ENCODE results near the gene HOMEZ. TPM values are rescaled to one million over a fixed set of nuclear protein-coding genes. Genes with fewer than 3 reads are reported as not detected.

Gene HOMEZ
- total and polyA plus RNA-seq, 2 donors (not counting 3 experiments of a cell fraction or from before 2014, with no cell fraction given), result 11.3 to 16.8 TPM

DNA sequence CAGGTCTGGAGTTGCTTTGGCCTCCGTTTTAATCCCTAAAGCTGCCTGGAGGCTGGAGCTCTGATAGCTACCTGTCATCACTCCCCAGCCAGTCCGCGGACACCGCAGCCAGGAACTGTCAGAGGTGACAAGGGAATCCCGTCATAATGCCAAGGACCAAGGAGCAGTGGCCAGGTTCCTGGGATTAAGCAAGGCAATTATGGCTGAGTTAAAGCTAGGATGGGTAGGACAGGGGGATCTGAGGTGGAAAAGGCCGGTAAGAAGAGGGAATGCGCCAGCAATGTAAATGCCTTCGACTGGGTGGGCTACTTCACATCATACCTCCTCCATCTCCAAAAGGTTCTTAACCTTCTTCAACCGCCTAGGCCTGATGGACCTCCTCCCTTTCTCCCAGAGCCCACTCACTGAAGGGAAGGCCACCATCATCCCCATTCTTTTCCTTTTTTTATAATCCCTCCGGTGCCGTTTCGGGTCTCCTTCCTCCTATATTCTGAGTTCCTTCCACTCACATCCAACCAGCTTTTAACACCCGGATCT is 14.8 kb upstream of the HOMEZ start:
- Histone ChIP-seq H3K9me1 (replicated peaks; ENCODE audit: control insufficient read depth, extremely low read depth, insufficient read depth, low read length) (no peaks in the 10 kb centered on the region), H2AFZ (ENCODE audit: low read depth, low read length) (peak overlapping the region; percentile 66), H4K20me1 (replicated peaks; ENCODE audit: control insufficient read depth, extremely low read depth, insufficient read depth, low read length) (no peaks in the 10 kb centered on the region), H3K9me3 (replicated peaks; ENCODE audit: control insufficient read depth, insufficient read depth, low read length) (no peaks in the 10 kb centered on the region), H3K27ac (ENCODE audit: insufficient read depth, low read depth, low read length) (peak overlapping the region; percentile 75), H3K79me2 (ENCODE audit: control insufficient read depth, insufficient read depth, low read length) (no peaks in the 10 kb centered on the region), H3K4me3 (replicated peaks in 1 of 3; ENCODE audit: insufficient read depth in 1 of 3, low read depth in 1 of 3, low read length in 3 of 3) (peak overlapping the region; percentile 16 to 79 (median 76)), H3K36me3 (ENCODE audit: control insufficient read depth in 2 of 2, extremely low read depth in 1 of 2, insufficient read depth in 2 of 2, low read length in 2 of 2) (no peaks in the 10 kb centered on the region), H3K4me1 (ENCODE audit: control insufficient read depth, extremely low read depth, insufficient read depth, low read length) (peaks cover 12% of the 10 kb centered on the region), H3K9ac (replicated peaks; ENCODE audit: extremely low read depth, insufficient read depth, low read length) (peak overlapping the region; percentile 92), H3K27me3 (ENCODE audit: control insufficient read depth in 2 of 2, insufficient read depth in 2 of 2, low read length in 2 of 2) (no peaks in the 10 kb centered on the region), H3K4me2 (ENCODE audit: insufficient read depth, low read length) (peak overlapping the region; percentile 90)
- TSS peak; percentile 60 for BruUV-seq (replicated peaks)
- dilution Hi-C loops (cut with MboI; ENCODE audit: extremely low pct_ligation_motif_present, low sequenced_read_pairs) (no loop called here), intact Hi-C loops (cut with micrococcal nuclease) (loop anchor here (1.0 kb wide), 5 partner anchors 14 to 179 kb away; partner anchors contain the start of genes HOMEZ, NGDN and PABPN1)
- TF ChIP-seq MYC (IDR thresholded peaks at IDR 0.05; ENCODE audit: low read depth, low read length), result no peak
- TF ChIP-seq POLR2A (IDR thresholded peaks at IDR 0.05; ENCODE audit: low read depth, low read length), result peak; percentile 22
- TF ChIP-seq FOS (IDR thresholded peaks at IDR 0.05; ENCODE audit: borderline replicate concordance, insufficient read depth, low read length), result no peak
- TF ChIP-seq POLR2AphosphoS5 (IDR thresholded peaks at IDR 0.05; ENCODE audit: insufficient read depth, low read depth, low read length), result no peak
- TF ChIP-seq, protein P1, sequence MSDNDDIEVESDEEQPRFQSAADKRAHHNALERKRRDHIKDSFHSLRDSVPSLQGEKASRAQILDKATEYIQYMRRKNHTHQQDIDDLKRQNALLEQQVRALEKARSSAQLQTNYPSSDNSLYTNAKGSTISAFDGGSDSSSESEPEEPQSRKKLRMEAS (IDR thresholded peaks at IDR 0.05; ENCODE audit: insufficient read depth, insufficient read length), result no peak
- no peak for TF ChIP-seq EZH2 (IDR thresholded peaks at IDR 0.05; ENCODE audit: borderline replicate concordance, low read depth, low read length, severe bottlenecking)
- TF ChIP-seq, protein P2, sequence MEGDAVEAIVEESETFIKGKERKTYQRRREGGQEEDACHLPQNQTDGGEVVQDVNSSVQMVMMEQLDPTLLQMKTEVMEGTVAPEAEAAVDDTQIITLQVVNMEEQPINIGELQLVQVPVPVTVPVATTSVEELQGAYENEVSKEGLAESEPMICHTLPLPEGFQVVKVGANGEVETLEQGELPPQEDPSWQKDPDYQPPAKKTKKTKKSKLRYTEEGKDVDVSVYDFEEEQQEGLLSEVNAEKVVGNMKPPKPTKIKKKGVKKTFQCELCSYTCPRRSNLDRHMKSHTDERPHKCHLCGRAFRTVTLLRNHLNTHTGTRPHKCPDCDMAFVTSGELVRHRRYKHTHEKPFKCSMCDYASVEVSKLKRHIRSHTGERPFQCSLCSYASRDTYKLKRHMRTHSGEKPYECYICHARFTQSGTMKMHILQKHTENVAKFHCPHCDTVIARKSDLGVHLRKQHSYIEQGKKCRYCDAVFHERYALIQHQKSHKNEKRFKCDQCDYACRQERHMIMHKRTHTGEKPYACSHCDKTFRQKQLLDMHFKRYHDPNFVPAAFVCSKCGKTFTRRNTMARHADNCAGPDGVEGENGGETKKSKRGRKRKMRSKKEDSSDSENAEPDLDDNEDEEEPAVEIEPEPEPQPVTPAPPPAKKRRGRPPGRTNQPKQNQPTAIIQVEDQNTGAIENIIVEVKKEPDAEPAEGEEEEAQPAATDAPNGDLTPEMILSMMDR (IDR thresholded peaks at IDR 0.05; ENCODE audit: extremely low read depth in 1 of 2, insufficient read depth in 1 of 2, low read depth in 1 of 2, low read length in 2 of 2), result no peak
- TF ChIP-seq GATA2 (IDR thresholded peaks at IDR 0.05; ENCODE audit: insufficient read depth, insufficient read length, low read depth, low read length), result no peak
- DNase-seq (ENCODE audit: low read depth, low spot score) (peak; percentile 35), FAIRE-seq (peak; percentile 70)
- ChIA-PET CTCF (interaction anchor here (0.7 to 4.0 kb wide), 9 partner anchors 13 to 232 kb away, joined by 4 to 53 read pairs (median 9); partner anchors contain the start of genes ACIN1, C14orf119, HOMEZ and PABPN1), POLR2A (interaction anchor here (0.6 to 2.0 kb wide), 3 partner anchors 13 to 21 kb away, joined by 3 to 13 read pairs (median 5); partner anchors contain the start of gene PABPN1)

Measured in endothelial cell of umbilical vein (primary cell).